Measurements from ENCODE around the gene ANAPC16.
"Not testable (repeated sequence)": the region's sequence is repeated elsewhere in the genome, so short reads cannot be mapped to it uniquely, and the experiment has no call there.

The ANAPC16 gene

GRCh38 chr10:72218325-72218724, 2.5 kb downstream of the ANAPC16 start:
- DNase-seq = no peak

DNA sequence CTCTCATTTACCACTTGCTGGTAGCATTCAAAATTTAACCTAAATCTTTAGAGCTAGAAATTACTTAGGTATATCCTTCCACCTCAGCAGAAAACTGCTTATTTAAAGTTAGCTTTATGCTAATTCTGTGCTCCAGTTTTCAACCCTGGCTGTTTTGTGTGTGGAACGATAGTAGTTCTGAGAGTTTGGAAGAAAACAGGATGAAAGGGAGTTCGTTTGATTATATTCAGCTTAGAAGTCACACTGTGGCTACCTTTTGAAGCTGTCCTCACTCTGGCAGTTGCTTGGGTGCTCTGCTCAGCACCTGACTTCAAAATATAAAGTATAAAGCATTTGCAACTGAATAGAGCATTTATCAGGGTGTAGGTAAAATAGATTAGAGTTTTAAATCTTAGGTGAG, 2.9 kb downstream of the ANAPC16 start:
- DNase-seq = no peak

- no peak for DNase-seq
Observed at GRCh38 chr10:72219235-72219814, 3.5 kb downstream of the ANAPC16 start.

GRCh38 chr10:72220637-72221036, 4.8 kb downstream of the ANAPC16 start:
- no peak for DNase-seq

- DNase-seq = no peak
Observed at GRCh38 chr10:72221278-72221677, 5.5 kb downstream of the ANAPC16 start.

DNA sequence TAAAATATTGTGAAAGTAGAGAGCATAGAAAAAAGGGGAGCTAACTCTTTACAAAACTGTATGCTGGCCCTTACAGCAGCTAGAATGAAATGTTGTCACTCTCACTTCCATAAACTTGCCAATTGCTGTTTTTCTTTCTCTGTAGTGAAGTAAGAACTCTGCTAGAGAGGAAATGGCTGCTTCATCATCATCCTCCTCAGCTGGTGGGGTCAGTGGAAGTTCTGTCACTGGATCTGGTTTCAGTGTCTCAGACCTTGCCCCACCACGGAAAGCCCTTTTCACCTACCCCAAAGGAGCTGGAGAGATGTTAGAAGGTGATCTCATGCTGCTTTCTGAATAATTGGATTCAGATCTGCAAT, 7.9 kb downstream of the ANAPC16 start:
- DNase-seq = no peak

GRCh38 chr10:72224191-72224590, 8.4 kb downstream of the ANAPC16 start:
- DNase-seq = not testable (repeated sequence)

DNA sequence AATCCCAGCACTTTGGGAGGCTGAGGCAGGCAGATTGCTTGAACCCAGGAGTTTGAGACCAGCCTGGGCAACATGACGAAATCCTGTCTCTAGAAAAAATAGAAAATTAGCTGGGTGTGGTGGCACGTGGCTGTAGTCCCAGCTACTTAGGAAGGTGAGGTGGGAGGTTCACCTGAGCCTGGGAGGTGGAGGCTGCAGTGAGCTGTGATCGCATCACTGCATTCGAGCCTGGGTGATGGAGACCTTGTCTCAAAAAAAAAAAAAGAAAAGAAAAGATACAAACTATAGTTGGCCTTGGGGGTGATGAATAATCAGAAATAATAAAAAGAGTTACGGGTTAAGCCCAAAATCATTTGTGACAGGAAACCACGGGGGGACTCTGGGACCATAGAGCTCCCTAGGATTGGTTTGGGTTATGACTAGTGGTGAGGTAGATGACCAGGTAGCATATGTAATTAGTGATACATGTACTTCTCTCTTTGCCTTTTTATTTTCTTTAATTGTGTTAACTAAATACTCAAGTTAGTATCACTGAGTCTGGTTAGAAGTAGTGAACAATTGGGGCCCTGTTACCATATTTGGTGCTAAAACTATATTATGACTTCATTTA, 10.7 kb downstream of the ANAPC16 start:
- no peak for DNase-seq

GRCh38 chr10:72227826-72228225, 12.0 kb downstream of the ANAPC16 start:
- DNase-seq = no peak

GRCh38 chr10:72228318-72228751, 12.5 kb downstream of the ANAPC16 start:
- no peak for DNase-seq

- DNase-seq = no peak
Observed at GRCh38 chr10:72229261-72230251, 13.7 kb downstream of the ANAPC16 start.

DNA sequence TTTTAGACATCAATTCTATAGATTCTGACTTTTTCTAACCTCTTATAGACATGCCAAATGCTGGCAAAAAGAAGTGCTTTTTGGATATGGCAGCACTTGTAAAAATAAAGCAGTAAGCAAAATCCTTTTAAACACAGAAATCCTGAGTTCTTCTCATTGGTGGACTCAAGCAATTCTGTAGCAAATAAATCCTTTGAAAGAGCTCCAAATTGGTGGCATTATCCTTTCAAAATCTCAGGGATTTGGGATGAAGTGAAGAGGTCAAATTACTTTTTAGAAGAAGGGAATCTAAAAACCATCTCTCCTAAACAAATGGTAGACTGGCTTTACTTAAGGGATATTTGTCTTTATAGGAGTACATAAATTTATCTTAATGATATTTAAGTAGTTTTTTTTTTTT, 17.8 kb downstream of the ANAPC16 start:
- no peak for DNase-seq

DNA sequence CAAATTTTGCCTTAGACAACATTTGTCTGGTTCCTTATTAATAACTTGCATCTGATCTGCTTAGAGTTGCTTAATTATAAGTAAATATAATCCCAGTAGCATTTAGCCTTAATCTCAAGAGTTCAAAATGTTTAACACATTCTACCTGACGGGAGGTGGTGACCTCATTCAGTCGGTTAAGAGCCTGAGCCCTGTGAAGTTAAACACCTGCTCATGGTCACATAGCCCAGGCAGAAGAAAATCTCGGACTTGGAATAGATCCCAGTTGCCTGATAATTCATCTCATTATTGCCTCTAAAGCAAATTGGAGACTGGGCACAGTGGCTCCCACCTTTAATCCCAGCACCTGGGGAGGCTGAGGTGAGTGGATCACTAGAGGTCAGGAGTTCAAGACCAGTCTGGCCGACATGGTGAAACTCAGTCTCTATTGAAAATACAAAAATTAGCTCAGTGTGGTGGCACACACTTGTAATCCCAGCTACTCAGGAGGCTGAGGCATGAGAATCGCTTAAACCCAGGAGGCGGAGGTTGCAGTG, 18.8 kb downstream of the ANAPC16 start:
- no peak for DNase-seq

DNA sequence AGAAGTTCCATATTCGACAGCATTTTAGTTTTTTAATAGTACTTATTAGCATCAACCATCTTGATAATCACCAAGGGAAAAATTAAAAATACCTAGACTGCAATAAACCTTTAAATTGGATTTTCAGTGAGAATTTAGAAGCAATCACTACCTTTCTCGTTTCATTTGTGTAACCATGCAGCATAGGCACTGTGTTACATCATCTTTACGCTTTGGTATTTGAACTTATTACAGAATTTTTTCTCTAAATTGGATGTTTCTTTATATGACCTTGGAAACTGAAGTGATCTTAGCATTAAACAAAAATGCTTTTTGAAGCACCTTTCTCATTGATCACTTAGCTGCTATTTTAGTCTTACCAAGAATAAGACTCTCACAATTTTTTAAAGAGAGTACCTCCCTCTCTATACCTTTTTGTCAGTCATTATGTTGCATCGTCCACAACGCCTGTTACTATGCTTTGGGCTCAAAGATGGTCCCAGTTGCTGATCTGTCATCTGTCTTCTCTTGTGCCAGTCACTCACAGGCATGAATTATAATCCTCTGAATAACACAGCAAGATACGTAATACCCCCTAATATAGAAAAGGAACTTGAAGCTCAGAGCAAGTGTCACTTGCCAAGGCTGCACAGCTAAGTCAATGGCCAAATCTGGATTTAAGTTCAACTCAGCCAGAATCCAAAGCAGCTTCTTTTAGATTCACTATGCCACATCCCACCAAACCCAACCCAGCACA, 19.9 kb downstream of the ANAPC16 start:
- no peak for DNase-seq

- no peak for DNase-seq
Observed at GRCh38 chr10:72238392-72239175, 22.8 kb downstream of the ANAPC16 start.

DNA sequence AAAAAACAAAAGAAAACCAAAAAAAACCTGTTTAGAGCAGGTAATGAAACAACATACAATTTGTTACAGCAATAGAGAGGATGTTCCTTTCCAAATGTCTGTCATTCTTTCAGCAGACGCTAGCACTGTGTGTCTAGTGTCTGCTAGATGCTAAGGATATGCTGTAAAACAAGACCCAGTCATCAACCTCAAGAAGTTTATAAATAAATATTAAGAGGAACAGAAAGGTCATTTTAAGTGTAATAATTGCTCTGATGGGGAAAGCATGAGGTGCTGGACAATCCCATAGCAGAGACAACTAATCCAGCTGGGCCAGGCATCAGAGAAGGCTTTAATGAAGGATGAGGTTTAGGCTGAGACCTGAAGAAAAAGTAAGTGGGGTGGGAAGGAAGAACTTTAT, 23.6 kb downstream of the ANAPC16 start:
- DNase-seq = no peak

DNA sequence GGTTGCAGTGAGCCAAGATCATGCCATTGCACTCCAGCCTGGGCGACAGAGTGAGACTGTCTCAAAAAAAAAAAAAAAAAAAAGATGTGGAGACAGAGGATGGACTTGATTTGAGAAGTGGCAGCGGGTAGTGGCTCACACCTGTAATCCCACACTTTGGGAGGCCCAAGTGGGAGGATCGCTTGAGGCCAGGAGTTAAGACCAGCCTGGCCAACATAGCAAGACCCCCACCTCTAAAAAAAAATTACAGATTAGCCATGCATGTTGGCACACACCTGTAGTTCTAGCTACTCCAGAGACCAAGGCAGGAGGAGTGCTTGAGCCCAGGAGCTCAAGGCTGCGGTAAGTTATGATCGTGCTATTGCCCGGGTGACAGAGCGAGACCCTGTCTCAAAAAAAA, 24.6 kb downstream of the ANAPC16 start:
- no peak for DNase-seq

DNA sequence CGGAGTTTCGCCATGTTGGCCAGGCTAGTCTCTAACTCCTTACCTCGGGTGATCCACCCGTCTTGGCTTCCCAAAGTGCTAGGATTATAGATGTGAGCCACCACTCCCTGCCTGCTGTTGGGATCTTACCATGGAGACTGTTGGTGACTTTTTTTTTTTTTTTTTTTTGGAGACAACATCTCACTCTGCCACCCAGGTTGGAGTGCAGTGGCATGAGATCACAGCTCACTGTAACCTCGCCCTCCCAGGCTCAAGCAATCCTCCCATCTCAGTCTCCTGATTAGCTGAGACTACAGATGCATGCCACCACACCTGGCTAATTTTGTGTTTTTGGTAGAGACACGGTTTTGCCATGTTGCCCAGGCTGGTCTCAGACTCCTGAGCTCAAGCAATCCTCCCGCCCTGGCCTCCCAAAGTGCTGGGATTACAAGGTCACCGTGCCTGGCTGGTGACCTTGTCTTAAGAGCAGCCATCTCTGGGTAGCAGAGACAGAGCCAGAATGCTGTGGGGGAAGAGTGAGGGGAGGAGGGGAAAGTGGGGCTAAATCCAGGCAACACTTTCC, 26.0 kb downstream of the ANAPC16 start:
- DNase-seq = no peak

GRCh38 chr10:72242675-72243074, 26.9 kb downstream of the ANAPC16 start:
- DNase-seq = no peak

GRCh38 chr10:72243822-72244437, 28.1 kb downstream of the ANAPC16 start:
- DNase-seq = no peak

DNA sequence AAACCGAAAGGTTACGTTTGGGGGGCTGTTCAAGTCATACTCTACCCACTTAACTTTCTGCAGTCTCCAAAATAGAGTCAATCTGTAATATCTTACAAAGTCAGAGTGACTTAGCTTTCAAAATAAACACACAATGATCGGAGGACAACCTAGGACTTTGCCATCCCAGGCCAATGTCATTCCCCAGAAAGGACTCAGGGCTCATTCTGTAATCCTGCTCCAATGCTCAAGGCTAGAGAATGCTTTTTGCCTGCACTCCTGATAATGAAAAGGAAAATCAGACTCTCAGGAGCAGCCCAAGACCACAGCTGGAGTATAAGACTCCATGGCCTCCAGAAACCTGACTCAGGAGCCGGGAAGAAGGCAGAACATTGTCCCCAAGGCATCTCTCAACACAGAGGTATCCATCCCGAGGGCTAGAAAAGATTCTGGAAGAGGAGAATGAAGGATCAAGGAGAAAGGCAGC, 28.8 kb downstream of the ANAPC16 start:
- DNase-seq = no peak
